HG03025 (cell line): Measurements from ENCODE around the gene LDAF1.
"Not testable (repeated sequence)": the region's sequence is repeated elsewhere in the genome, so short reads cannot be mapped to it uniquely, and the experiment has no call there.

Source experiments
- ATAC-seq: cut with Tn5 transposase; IDR thresholded peaks from one replicate; pipeline ENCODE4 v1.9.1; 2021; ENCODE audit warnings: mild to moderate bottlenecking, moderate library complexity; ENCODE audit not compliant: unreplicated experiment, low FRiP score

The LDAF1 gene

GRCh38 chr16:21192991-21193390 lies 34.5 kb downstream of the LDAF1 start:
- ATAC-seq: no peak

GRCh38 chr16:21194771-21195301 lies 36.4 kb downstream of the LDAF1 start:
- ATAC-seq: no peak

GRCh38 chr16:21195330-21195729 lies 36.9 kb downstream of the LDAF1 start:
- ATAC-seq: not testable (repeated sequence)

DNA sequence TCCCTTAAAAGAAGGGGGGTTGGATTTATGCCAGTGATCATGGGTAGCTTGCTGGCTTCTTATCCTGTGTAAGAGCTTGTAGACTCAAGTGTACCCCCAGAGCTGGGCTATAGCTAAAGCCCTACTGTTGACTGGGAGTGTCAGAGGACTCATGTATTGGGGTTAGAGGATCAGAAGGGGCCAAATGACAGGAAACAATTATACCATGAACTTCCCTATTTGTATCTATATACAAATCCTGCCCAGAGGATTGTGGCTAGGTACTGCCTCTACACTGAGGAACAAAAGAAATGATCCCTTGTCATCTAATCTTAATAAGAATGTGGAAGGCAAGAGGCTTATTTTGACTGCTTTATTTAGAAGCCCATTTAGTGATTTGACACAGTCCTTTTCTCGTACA lies 38.6 kb downstream of the LDAF1 start:
- no peak for ATAC-seq

GRCh38 chr16:21197621-21198020 lies 39.1 kb downstream of the LDAF1 start:
- no peak for ATAC-seq

- ATAC-seq: no peak
Measured at GRCh38 chr16:21199607-21200218, 41.2 kb downstream of the LDAF1 start.

DNA sequence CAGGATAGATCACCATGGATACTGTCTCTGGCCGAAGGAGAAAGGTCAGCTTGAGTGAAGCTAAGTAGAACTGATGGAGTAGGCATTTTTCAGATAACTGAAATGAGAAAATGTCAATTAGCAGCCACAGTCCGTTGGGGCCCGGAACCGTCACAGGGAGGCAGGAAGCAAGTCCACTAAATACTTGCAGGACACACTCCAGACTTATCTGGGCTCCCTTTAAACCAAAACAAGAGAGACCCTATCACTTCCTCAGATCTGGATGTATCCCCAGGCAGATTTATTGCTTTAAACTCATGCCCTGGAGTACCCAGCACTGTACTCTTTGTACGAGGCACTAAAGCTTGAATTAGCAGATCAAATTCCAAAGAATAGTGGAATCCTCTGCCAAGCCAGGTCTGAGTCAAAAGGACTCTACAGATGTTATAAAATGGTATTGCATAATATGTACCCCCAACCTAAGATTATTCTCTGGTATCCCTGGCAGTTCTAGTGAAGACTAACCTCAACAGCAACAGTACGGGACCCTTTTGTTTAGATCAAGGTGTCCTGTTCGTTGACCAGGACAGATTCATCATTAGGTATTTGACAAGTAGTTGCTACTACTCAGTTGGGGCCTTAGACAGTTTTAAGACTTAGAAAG lies 44.8 kb downstream of the LDAF1 start:
- ATAC-seq: no peak

DNA sequence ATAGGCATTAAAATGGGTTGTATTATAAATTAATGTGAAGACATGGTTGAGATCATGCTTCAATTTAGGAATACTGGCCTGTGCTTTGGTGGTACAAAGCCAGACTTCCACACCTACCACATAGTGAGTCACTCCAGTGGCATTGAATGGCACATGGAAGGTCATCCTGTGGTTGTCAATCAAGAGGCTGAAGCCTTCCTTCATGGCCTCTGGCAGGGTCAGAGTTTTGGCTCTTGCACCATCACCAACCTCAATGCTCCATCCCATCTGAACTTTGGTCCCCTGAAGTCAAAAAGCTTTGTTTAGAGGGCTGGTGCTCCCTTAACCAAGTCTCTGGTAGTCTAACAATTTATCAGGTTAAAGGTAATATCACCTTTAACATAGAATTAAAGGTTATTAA lies 46.8 kb downstream of the LDAF1 start:
- ATAC-seq: no peak

- no peak for ATAC-seq
Measured at GRCh38 chr16:21206550-21206949, 48.1 kb downstream of the LDAF1 start.

DNA sequence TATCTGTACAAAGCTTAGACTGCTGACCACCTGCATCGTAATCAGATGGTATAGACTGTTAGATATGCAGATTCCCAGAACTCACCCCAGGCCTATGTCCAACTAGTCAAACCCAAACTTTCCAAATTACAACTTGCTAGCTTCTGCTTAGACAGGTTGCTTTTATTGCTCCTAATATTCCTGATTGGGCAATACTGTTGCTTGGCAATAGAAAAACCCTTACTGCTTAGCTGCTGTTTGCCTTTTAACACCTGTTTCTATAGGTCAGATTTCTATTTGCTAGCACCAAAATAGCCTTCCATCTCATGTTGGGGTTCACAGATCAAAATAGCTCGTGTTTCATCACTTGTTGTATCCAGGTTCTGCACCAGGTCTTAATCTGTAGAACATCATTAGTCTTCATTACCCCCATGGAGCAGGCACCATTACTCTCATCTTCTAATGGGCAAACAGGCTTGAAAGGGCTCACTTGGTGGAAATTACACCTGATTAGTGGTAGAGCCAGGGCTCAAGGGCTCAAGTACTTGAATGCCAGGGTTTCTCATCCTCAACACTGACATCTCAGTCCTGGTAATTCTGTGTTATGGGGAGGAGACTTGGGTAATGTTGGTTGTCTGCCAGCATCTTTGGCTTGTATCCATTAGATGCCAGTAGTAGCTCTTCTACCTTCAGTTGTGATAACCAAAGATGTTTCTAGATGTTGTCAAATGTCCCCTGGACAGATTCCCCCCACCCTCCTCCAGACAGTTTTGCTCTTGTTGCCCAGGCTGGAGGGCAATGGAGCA lies 50.2 kb downstream of the LDAF1 start:
- no peak for ATAC-seq

DNA sequence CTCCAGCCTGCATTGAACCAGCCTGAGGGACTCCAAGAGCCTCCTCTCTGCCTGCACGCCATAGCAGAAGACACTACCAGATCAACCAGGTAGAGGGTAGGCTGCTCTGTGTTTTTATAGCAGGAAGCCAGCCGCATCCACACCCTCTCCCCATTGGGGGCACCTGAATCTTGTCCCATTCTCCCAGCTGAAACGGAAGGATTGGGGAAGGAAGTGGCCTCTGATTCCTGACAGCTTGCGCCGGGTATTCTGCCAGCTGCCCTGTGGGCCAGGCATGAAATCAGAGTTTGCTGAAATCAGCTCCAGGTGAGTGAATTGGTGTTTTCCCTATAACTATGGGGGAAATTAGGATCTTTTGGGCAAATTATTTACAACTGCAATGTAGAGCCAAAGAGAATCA lies 53.0 kb downstream of the LDAF1 start, which contains the start of gene ZP2:
Gene ZP2 (minus strand): TSS at position 89 of the 400 bp plus-strand sequence. CDS start 27 bp downstream, at position 62.
- no peak for ATAC-seq

DNA sequence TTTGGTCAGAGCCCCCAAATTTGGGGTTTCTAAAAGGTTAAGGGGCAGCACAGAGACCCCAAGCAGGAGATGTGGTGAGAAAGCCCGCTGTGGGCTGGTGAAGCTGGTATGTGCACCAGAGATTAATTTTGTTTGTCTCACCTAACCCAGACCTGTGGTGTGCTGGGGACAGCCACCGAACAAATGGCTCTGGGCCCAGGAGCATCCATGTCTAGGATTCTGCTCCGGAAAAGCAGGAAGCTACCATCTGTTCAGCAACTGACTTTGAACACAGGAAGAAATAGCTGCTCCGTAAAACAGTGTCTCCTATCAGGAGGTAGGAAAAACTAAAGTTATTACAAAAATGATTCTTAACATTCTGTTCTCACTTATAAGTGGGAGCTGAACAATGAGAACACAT lies 55.6 kb downstream of the LDAF1 start:
- ATAC-seq: no peak

- ATAC-seq: no peak
Measured at GRCh38 chr16:21217121-21217520, 58.6 kb downstream of the LDAF1 start.

DNA sequence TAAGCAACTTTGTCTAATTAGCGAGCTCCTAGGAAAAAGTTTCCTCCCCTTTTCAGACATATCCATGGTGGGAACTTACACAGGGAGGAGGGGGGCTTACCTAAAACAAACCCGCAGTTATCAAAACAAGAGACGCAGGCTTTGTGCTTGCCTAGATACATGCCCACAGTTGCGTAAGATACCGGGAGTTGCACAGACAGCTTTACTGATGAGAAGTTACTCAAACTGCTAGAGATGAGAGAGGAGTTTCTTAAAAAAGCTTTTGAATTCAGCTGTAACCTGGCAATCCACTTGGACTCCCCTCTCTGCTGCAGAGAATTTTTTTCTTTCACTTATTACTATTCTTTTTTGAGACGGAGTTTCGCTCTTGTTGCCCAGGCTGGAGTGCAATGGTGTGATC lies 59.7 kb downstream of the LDAF1 start:
- no peak for ATAC-seq

- no peak for ATAC-seq
Measured at GRCh38 chr16:21219551-21219950, 61.1 kb downstream of the LDAF1 start.

DNA sequence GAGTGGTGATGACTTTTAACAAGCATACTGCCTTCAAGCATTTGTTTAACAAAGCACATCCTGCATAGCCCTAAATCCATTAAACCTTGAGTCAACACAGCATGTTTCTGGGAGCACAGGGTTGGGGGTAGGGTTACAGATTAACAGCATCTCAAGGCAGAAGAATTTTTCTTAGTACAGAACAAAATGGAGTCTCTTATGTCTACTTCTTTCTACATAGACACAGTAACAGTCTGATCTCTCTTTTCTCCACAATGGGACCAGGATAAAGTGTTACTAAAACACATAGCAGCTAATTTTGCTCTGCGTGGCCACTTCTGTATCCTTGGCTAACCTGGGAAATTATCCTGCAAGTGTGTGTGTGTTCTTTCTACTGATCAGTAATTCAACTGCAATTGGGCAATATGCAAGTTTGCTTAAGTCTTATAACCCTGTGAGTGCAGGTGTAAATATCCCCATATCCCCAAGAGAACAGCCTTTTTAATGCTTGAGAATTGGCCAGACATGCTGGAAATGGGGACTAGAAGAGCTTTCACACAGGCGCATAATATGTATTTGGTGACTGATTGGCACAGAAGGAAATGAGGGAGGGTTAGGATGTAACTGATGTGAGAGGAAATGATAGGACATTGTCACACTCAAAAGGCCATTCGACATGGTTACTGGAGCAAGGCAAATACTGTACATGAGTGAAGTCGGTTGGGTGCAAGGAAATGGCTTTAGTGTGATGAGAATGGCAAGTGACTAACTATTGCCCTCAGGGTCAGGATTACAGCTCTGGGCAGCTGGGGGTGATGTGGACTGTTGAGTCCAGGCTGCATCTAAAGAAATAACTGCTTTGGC lies 64.2 kb downstream of the LDAF1 start:
- ATAC-seq: no peak

DNA sequence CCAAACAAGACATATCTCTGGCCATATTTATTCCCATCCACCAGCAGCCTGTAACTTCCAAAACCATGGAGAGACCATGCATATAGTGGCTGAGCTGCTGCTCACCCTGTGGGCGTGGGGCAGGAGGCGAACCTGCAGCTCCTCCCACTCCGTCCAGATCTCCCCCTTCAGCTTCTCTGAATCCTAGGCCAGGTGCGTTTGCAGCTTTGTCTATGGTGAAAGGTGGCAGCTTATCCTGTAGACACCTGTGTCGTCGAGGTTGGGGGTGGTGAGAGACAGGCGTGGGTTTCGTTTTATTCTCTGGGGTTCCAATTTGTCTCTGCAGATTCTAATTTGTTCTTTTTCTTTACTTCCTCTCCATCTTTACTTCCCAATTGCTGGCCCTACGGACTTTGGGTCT lies 65.3 kb downstream of the LDAF1 start:
- ATAC-seq: no peak

- no peak for ATAC-seq
Measured at GRCh38 chr16:21224800-21225199, 66.3 kb downstream of the LDAF1 start.

- no peak for ATAC-seq
Measured at GRCh38 chr16:21226749-21227148, 68.3 kb downstream of the LDAF1 start.

- ATAC-seq: no peak
Measured at GRCh38 chr16:21227866-21228265, 69.4 kb downstream of the LDAF1 start.
